Tibial artery (tissue), 4 donors: Measurements from ENCODE around the gene MRFAP1.

Experiments
- DNase-seq, 2 donors: peaks; one replicate each; pipeline ENCODE4 v3.0.0-alpha.2; 2019
- H3K27ac ChIP-seq, 2 donors: fragments of 200-600 bp; sonication (generic) in 1 of 2; 1 replicate in 1 of 2; 2 replicates in 1 of 2; pipeline ENCODE4 v1.5.1; 2018 to 2019; ENCODE audit warnings: mild to moderate bottlenecking in 1 of 2
- H3K27me3 ChIP-seq, 2 donors: fragments of 200-600 bp; sonication (generic) in 1 of 2; one replicate each; pipeline versions ENCODE4 v1.5.1 to v1.6.0; 2016 to 2019
- H3K36me3 ChIP-seq, 3 donors: fragments of 200-600 bp; sonication (generic) in 2 of 3; one replicate each; pipeline ENCODE4 v1.5.1; 2016 to 2019; ENCODE audit warnings: mild to moderate bottlenecking in 2 of 3
- H3K4me1 ChIP-seq, 4 donors: fragments of 200-600 bp; sonication (generic) in 2 of 4; 1 replicate in 3 of 4; 2 replicates in 1 of 4; pipeline ENCODE4 v1.5.1; 2016 to 2019
- H3K4me3 ChIP-seq, 2 donors: fragments of 200-600 bp; sonication (generic) in 1 of 2; 1 replicate in 1 of 2; 2 replicates in 1 of 2; pipeline ENCODE4 v1.5.1; 2018 to 2019; ENCODE audit warnings: mild to moderate bottlenecking in 2 of 2
- H3K9me3 ChIP-seq, 3 donors: fragments of 200-600 bp; sonication (generic) in 1 of 3; one replicate each; pipeline ENCODE4 v1.5.1; 2016 to 2019
- CTCF ChIP-seq, 2 experiments: fragments of 200-600 bp in 1 of 2; fragments of 450-650 bp in 1 of 2; IDR thresholded peaks; one replicate each; pipeline ENCODE4 v1.5.1; 2017 to 2019; ENCODE audit warnings: antibody characterized with exemption in 2 of 2, mild to moderate bottlenecking in 1 of 2, moderate library complexity in 1 of 2
- intact Hi-C: fragments of 100-400 bp; cut with DNase I; formaldehyde crosslinking; loops from one replicate; pipeline ENCODE4 v1.15.0; 2023; ENCODE audit warnings: low total_unique reads

Gene MRFAP1

GRCh38 chr4:6689506-6689960 lies 49.0 kb downstream of the MRFAP1 start:
- DNase-seq: no peak
- peaks cover 0 to 22% (median 0%) of the 10 kb centered on the region in 4 donors for H3K4me1 ChIP-seq
- no peaks in the 10 kb centered on the region for H3K9me3 ChIP-seq
- intact Hi-C loops: no loop called here
- H3K27me3 ChIP-seq: no peaks in the 10 kb centered on the region
- no peaks in the 10 kb centered on the region for H3K36me3 ChIP-seq
- H3K4me3 ChIP-seq: no peak overlapping the region
- TF ChIP-seq CTCF (IDR thresholded peaks at IDR 0.05): no peak
- no peak overlapping the region for H3K27ac ChIP-seq
